HG03175 (cell line): ENCODE measurements around the gene LRP11.
"Not testable (repeated sequence)": the region's sequence is repeated elsewhere in the genome, so short reads cannot be mapped to it uniquely, and the experiment has no call there.

Source experiments
- ATAC-seq: cut with Tn5 transposase; IDR thresholded peaks from one replicate; pipeline ENCODE4 v1.9.1; 2021; ENCODE audit warnings: mild to moderate bottlenecking, moderate library complexity; ENCODE audit not compliant: unreplicated experiment

LRP11 gene

GRCh38 chr6:149898966-149899365, 34.8 kb upstream of the LRP11 start:
- ATAC-seq = no peak

- ATAC-seq = no peak
Measured at GRCh38 chr6:149897855-149898744, 33.9 kb upstream of the LRP11 start, which contains the start of gene RAET1E. Gene RAET1E (minus strand): TSS chr6:149898113. CDS start chr6:149890901, 7,212 bp downstream.

GRCh38 chr6:149897015-149897697, 33.0 kb upstream of the LRP11 start:
- ATAC-seq = no peak

- ATAC-seq = no peak
Measured at GRCh38 chr6:149896491-149896890, 32.3 kb upstream of the LRP11 start.

GRCh38 chr6:149895833-149896271, 31.7 kb upstream of the LRP11 start:
- ATAC-seq = no peak

GRCh38 chr6:149895048-149895590, 31.0 kb upstream of the LRP11 start:
- no peak for ATAC-seq

- not testable (repeated sequence) for ATAC-seq
Measured at GRCh38 chr6:149891864-149892263, 27.7 kb upstream of the LRP11 start.

- no peak for ATAC-seq
Measured at GRCh38 chr6:149891259-149891658, 27.1 kb upstream of the LRP11 start.

GRCh38 chr6:149890629-149891045, 26.5 kb upstream of the LRP11 start:
- ATAC-seq = no peak

- no peak for ATAC-seq
Measured at GRCh38 chr6:149889326-149889725, 25.2 kb upstream of the LRP11 start.

GRCh38 chr6:149888659-149889058, 24.5 kb upstream of the LRP11 start:
- no peak for ATAC-seq

- no peak for ATAC-seq
Measured at GRCh38 chr6:149888093-149888492, 23.9 kb upstream of the LRP11 start.

- ATAC-seq = no peak
Measured at GRCh38 chr6:149887343-149887742, 23.2 kb upstream of the LRP11 start.

GRCh38 chr6:149885888-149886287, 21.7 kb upstream of the LRP11 start:
- ATAC-seq = no peak

- no peak for ATAC-seq
Measured at GRCh38 chr6:149884617-149885016, 20.5 kb upstream of the LRP11 start.

GRCh38 chr6:149884215-149884614, 20.1 kb upstream of the LRP11 start:
- ATAC-seq = no peak

GRCh38 chr6:149881860-149882259, 17.7 kb upstream of the LRP11 start:
- ATAC-seq = no peak

- no peak for ATAC-seq
Measured at GRCh38 chr6:149881066-149881766, 17.1 kb upstream of the LRP11 start.

- ATAC-seq = no peak
Measured at GRCh38 chr6:149877659-149878058, 13.5 kb upstream of the LRP11 start.

- ATAC-seq = no peak
Measured at GRCh38 chr6:149876241-149876933, 12.2 kb upstream of the LRP11 start.
